ENCODE measurements around the gene TCF7L1.

DNA sequence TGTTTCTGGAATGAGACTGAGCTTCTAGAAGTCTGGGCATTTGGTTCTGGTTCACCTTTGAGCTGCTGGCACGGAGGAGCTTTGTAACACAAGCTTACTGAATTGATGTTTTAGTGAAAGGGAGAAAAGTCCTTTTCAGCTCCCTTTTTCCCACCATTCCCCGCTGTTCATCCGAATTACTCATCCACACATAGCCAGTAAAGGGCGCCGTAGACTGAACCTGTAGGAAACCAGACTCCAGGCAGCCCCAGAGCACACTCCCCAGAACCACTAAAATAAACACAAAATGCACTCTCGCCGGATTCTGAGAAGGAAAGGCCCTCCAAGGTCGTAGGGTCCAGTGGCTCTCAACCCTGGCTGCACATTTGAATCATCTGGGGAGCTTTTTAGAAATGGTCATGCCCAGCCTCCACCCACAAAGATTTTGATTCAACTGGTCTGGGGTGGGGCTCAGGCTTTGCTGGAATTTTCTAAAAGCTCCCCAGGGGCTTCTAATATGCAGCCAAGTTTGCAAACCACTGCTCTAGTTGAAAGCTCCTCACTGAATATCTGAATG, 29.6 kb downstream of the TCF7L1 start:
- TF ChIP-seq, protein P1, sequence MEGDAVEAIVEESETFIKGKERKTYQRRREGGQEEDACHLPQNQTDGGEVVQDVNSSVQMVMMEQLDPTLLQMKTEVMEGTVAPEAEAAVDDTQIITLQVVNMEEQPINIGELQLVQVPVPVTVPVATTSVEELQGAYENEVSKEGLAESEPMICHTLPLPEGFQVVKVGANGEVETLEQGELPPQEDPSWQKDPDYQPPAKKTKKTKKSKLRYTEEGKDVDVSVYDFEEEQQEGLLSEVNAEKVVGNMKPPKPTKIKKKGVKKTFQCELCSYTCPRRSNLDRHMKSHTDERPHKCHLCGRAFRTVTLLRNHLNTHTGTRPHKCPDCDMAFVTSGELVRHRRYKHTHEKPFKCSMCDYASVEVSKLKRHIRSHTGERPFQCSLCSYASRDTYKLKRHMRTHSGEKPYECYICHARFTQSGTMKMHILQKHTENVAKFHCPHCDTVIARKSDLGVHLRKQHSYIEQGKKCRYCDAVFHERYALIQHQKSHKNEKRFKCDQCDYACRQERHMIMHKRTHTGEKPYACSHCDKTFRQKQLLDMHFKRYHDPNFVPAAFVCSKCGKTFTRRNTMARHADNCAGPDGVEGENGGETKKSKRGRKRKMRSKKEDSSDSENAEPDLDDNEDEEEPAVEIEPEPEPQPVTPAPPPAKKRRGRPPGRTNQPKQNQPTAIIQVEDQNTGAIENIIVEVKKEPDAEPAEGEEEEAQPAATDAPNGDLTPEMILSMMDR (IDR thresholded peaks at IDR 0.05) = no peak
- TF ChIP-seq POLR2A (IDR thresholded peaks at IDR 0.05) = no peak

Data from right lobe of liver (tissue), 4 donors.